DMS 273 (cell line): Measurements from ENCODE around the gene SNORC.

Experiments
- DNase-seq: peaks from one replicate; lab custom pipeline; 2025; ENCODE audit not compliant: unreplicated experiment; lab: John Stamatoyannopoulos, UW

SNORC gene

DNA sequence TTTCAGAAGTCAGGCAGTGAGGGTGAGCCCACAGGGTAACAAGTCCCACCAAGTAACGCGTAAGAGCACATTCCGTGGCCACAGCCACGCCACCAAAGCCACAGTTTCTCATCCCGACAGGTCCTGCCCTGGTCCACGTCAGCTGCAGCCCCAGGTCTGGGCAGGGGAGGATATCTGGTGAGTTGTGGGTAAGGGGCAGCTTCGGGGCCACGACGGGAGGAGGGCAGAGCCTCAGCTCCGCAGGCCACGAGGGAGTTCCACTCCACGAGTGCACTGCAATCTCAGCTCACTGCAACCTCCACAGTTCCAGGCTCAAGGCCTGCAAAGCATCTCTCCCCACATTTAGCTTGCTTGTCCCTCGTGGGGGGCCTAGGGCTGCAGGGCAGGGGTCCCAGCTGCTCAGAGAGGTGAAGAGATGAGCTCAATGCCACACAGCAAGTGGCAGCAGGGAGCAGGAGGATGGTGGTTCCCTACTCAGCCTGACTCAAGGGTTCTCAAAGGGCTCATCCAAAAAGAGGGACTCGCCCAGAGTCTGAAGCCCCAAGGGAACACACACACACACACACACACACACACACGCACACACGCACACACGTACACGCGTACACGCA, 12.5 kb downstream of the SNORC start:
- no peak for DNase-seq

GRCh38 chr2:232883116-232883721, 13.2 kb downstream of the SNORC start:
- DNase-seq: no peak

GRCh38 chr2:232884001-232884421, 13.9 kb downstream of the SNORC start:
- DNase-seq: no peak

GRCh38 chr2:232884549-232885263, 14.6 kb downstream of the SNORC start:
- no peak for DNase-seq

DNA sequence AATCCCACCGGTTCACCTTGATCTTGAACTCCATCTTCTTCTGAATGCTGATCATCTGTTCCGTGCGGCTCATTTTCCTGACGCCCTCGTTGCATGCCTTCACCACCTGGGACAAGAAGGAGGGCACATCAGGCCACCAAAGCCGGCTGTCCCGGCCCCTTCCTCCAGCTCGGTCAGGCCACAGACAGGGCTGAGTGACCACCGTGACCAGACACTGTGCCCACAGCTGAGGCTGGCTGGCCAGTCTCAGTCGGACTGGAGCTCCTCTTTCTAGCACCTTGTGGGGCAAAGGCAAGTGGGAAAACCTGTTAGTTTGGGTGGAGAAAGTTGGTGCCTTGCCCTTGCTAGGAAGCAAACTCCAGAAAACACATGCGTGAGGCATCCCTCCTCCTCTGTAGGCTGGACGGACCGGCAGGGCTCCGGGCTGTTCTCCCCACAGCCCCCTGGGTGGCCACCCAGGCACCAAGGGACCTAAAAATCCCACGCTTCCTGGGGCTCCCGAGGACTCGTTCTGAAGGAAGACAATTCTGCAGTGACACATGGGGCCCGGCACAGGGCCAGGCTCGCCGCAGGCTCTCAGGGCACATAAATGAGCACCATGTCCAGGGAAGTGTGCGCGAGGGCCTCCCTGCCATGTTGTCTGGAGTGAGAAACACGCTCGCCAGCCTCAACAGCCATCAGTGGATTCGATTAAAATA, 15.3 kb downstream of the SNORC start:
- DNase-seq: no peak

DNA sequence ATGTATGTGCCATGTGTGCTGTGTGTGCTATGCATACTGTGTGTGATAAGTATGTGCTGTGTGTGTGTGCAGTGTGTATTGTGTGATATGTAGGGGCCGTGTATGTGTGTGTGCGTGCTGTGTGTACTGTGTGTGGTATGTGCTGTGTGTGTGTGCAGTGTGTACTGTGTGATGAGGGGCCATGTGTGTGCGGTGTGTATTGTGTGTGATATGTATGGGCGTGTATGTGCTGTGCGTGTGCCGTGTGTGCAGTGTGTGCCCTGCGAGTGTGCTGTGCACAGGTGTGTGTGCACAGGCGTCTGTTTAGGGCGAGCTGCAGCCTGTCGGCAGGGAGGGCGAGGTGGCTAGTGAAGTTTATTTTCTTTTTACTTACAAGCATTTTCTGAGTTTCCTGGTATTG, 16.1 kb downstream of the SNORC start:
- DNase-seq: no peak

DNA sequence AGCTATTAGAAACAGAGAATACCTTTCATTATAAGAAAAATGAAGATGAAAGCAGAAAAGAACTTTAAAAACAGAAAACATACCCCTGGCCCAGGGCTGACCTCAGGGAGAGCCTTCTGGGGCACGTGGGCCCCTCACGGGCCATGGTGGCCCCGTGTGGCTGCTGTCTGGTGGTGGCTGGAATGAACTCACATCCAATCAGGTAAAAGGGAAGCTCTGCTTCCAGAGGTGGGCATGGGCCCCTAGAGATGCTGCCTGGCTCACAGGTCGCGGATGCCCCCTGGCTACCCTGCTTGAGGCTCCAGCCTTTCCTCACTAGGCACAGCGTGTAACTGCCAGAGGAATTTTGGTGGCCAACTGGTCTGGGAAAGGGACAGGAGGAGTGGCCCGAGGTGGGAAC, 16.6 kb downstream of the SNORC start:
- no peak for DNase-seq

- DNase-seq: no peak
Observed at GRCh38 chr2:232887171-232887850, 17.2 kb downstream of the SNORC start.

GRCh38 chr2:232888099-232888836, 18.2 kb downstream of the SNORC start:
- DNase-seq: no peak

DNA sequence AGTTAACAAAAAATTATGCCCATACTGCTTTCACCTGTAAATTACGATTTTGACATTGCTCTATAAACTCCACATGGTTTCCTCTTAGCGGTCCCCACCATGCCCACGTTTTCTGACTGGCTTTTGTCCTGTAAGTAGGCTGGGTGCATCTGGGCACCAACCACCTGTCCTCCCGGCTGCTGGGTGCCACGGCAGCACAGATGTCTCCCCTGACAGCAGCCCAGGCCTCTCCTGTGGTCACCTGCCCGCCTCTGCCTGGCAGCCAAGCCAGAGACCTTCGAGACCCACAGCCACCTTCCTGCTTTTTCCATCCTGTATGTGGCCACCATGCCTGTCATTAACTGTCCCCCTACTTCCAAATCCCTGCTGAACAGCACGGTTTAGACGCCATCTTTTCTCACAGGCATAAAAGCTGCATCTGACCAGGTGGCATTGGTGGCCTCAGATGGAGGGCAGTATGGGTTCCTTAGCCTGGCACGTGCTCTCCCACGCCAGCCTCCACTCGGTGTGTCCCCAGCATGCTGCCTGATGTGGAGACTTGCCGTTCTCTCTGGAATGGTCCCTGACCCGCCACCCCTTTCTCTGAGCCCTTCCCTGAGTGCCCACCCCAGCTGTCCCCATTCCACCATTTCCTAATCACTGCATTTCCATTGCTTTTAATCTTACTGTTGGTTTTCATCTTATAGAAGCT, 18.9 kb downstream of the SNORC start:
- DNase-seq: no peak

GRCh38 chr2:232889876-232890401, 19.9 kb downstream of the SNORC start:
- DNase-seq: no peak

DNA sequence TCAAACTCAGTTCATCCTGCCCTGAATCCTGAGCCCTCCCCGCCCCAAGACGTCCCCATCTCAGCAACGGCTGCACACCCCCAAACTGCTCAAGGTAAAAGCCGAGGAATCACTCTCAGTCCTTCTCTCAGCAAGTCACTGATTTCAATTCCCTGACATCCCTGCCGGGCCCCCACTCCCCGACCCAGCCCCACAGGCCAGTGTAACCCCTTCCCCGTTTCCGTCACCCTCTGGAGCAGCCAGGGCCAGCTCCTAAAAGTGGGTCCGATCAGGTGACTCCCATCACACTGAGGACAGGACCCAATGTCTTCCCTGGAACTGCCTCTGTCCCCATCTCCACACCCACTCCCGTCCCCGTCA, 20.5 kb downstream of the SNORC start:
- no peak for DNase-seq

- DNase-seq: no peak
Observed at GRCh38 chr2:232890896-232891601, 21.0 kb downstream of the SNORC start.

- no peak for DNase-seq
Observed at GRCh38 chr2:232891621-232892071, 21.6 kb downstream of the SNORC start.

GRCh38 chr2:232892221-232892620, 22.2 kb downstream of the SNORC start:
- DNase-seq: no peak

DNA sequence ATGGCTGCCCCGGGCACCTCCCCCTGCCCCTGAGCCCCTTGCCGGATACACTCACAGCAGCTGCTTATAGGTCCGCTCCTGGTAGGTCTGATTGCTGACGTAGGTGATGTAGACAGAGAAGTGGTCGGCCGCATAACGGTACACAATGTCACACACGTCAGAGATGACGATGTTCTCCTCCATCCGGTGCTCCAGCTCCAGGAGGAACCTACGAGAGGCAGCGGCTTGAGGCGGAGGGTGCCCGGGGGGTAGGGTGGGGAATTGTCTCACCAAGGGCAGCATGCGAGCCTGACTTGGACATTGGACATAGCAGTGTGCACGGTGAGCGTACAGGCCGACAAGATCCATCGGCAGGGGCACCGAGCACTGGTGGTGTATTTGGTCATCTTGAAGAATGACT, 22.8 kb downstream of the SNORC start:
- DNase-seq: no peak

- DNase-seq: no peak
Observed at GRCh38 chr2:232893834-232894233, 23.8 kb downstream of the SNORC start.

GRCh38 chr2:232894251-232894650, 24.2 kb downstream of the SNORC start:
- no peak for DNase-seq

GRCh38 chr2:232894746-232895145, 24.7 kb downstream of the SNORC start:
- no peak for DNase-seq
